D721Med (cell line): ENCODE measurements around the gene RNF144B.

Experiments used
- DNase-seq: peaks from one replicate; pipeline ENCODE4 v3.0.0; 2011; ENCODE audit warnings: low spot score; ENCODE audit not compliant: insufficient read length
- FAIRE-seq: peaks from 2 replicates; lab custom pipeline; 2011; peaks lifted over from hg19 to GRCh38; lab: Jason Lieb, UNC
- TF ChIP-seq, protein P1 (sequence below): IDR thresholded peaks from 2 replicates; pipeline ENCODE4 v1.5.1; 2012; ENCODE audit warnings: mild to moderate bottlenecking, control low read depth; ENCODE audit not compliant: insufficient read depth; ENCODE audit errors: missing control alignments

RNF144B gene

DNA sequence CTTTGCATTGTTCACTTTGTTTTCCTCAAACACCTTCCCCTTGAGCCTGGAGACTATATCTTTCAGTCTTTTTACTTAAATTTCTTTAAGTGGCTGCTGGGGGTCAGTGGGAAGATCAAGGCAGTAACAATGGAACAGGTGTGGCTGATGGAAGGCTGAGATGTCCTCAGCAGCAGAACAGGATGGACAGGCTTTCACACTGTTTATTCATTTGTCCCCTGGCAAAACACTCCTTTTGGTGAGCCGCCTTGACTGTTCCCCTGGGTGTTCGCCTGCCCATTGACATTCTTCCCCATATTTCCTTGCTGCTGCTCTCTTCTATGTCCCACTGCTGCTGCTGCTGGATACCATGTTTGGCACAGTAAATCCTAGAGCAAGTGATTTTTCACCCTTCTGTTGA is 38.1 kb downstream of the RNF144B start:
- FAIRE-seq, result no peak
- TF ChIP-seq, protein P1, sequence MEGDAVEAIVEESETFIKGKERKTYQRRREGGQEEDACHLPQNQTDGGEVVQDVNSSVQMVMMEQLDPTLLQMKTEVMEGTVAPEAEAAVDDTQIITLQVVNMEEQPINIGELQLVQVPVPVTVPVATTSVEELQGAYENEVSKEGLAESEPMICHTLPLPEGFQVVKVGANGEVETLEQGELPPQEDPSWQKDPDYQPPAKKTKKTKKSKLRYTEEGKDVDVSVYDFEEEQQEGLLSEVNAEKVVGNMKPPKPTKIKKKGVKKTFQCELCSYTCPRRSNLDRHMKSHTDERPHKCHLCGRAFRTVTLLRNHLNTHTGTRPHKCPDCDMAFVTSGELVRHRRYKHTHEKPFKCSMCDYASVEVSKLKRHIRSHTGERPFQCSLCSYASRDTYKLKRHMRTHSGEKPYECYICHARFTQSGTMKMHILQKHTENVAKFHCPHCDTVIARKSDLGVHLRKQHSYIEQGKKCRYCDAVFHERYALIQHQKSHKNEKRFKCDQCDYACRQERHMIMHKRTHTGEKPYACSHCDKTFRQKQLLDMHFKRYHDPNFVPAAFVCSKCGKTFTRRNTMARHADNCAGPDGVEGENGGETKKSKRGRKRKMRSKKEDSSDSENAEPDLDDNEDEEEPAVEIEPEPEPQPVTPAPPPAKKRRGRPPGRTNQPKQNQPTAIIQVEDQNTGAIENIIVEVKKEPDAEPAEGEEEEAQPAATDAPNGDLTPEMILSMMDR, result no peak
- DNase-seq, result no peak

DNA sequence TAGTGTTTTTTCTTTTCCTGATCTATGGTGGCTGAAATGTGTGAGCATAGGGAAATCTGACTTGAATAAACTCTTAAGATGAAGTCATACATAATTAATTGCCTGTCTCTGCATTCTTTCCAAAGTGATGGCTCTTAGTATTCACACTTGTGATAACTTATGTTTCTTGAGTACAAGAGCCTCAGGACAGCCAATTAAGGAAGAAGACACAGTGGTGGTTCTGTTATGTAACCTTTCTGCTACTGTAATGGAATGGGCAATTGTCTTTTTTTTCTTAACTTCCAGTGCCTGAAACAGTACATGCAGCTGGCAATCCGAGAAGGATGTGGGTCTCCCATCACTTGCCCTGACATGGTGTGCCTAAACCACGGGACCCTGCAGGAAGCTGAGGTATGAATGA is 40.1 kb downstream of the RNF144B start:
- DNase-seq (no peak), FAIRE-seq (no peak)
- TF ChIP-seq, protein P1, result no peak

DNA sequence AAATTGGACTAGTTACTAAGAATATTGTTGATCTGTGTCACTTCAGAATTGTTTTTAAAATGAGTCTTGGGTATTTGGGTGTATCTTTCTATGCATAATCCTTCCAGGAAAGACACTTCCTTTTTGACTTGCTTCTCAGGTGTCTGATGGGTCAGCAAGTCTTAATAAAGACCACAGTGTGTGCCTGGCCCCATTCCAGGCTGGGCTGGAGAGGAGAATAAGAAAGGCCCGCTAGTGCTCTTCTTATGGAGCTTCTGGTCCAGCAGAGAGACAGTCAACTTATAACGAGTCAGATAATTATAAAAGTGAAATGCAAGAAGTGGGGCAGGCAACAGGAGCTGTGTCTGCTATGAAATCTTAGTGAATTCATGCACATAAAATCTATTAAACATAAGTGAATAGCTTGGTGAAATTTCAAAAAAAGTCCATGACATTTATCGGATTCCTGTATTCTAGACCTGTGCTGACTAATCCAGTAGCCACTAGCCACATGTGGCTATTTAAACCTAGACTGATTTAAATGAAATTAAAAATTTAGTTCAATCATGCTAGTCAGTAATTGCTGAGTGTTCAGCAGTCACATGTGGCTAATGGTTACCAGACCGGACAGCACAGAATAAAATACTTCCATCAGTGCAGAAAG is 42.6 kb downstream of the RNF144B start:
- FAIRE-seq (no peak), DNase-seq (no peak)
- TF ChIP-seq, protein P1, result no peak

DNA sequence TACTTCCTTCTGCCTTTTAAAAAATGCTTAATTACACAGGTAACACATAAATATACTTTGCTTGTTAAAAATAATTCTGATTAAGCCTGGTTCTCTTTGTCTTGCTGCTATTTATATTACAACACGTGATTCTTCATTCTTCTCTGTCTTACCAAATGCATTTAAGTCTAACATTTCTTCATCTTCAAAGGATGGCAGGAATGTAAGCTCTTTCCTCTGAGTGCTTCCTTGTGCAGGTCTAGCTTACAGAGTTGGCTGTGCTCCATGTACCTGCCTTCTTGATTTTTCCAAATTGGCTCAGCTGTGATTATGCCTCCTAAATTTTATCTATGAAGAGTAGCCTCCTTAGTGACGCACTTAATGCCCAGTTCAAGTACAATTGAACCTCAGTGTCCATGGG is 44.4 kb downstream of the RNF144B start:
- DNase-seq (no peak), FAIRE-seq (no peak)

DNA sequence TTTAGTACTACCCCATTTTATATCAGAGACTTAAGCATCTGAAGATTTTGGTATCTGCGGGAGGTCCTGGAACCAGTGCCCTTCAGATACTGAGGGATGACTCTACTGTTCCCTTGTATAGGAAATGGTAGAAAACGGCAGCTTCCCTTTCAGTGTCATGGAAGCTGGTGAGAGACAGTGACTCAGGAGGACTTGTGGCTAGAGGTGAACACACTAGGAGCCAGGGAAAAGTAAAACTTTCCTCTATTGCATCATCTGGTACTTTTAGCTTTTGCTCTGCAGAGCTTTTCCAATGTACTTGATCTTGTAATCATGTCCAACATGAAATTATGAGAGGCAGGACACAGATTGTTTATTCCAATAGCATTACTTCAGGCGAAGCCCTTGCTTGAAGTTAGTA is 45.0 kb downstream of the RNF144B start:
- DNase-seq, result no peak
- no peak for FAIRE-seq

More for the DNA sequence above, 44.4 kb downstream of the RNF144B start:
- TF ChIP-seq, protein P1, result no peak

DNA sequence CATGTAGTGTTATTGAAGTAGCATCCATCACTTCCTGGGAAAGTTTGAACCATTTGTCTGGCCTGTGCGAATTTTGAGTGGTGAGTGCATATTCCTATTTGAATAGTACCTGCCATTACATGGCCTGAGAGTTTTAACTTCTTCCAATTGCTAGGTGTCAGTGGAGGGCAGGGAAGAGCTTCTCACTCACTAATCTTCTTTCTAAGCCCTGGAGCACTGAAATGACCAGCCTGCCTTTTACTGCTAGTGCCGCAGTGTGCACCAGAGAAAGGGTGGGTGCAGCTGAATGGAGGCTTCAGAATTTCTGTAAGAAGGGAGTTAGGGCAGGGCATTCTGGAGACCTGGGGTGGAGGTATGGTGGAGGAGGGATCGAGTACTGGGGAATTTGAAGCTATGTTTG is 45.5 kb downstream of the RNF144B start:
- FAIRE-seq, result no peak
- TF ChIP-seq, protein P1, result no peak
- no peak for DNase-seq

More for the DNA sequence above, 45.0 kb downstream of the RNF144B start:
- TF ChIP-seq, protein P1, result no peak

DNA sequence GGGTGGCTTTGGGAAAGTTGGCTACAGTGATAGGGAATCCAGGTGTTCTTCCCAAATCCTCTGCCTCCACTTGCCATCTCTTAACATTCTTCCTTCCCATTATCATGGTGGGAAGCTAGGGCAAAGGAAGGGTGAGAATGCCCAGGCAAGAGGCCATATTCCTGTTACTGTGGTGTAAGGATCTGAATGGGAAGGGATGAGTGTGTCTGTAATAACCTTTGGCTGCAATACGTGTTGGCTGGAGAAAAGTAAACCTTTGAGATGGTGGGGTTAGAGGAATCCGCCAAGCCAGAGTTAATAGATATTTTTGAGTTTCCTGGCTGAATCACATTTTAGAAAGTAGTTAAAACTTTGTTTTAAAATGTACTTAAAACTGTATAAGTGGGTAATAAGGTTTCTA is 45.9 kb downstream of the RNF144B start:
- FAIRE-seq, result no peak
- TF ChIP-seq, protein P1, result no peak
- no peak for DNase-seq
